NK-92 treated with Interleukin-12 subunit alpha and Interleukin-12 subunit beta, amount 100 ng/mL, for 24 hours (cell line): ENCODE measurements around the gene SIX3.

Experiments used
- DNase-seq: peaks from one replicate; lab custom pipeline; 2025; lab: John Stamatoyannopoulos, UW

The SIX3 gene

GRCh38 chr2:44931198-44931780 lies 10.2 kb upstream of the SIX3 start:
- DNase-seq: no peak

- no peak for DNase-seq
Observed at GRCh38 chr2:44932079-44932478, 9.4 kb upstream of the SIX3 start.

- DNase-seq: no peak
Observed at GRCh38 chr2:44932564-44933392, 8.7 kb upstream of the SIX3 start.

DNA sequence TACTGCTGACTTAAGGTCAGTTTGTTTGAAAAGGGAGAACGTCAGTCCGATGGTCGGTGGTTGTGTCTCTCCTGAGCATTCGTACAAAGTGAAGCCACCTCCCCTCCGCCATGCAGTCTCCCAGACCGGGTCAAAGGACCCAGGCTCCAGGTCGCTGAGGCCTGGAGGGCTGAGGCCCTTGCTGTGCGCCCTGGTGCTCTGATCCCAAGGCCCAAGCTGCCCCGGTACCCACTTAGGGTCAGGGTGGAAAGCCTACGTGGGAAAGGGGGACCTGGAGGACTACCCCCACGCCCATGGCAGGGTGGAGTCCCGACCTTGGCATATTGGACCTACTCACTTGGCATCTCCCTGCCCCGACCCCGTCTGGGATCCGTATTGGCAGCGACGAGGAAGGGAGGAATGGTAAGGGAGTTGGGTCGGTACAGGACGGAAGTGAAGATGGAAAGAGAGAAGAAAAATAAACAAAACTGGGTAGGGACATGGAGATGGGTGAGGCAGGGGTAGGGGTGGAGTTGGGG lies 8.0 kb upstream of the SIX3 start:
- DNase-seq: no peak

- no peak for DNase-seq
Observed at GRCh38 chr2:44934038-44934982, 7.2 kb upstream of the SIX3 start.

- DNase-seq: no peak
Observed at GRCh38 chr2:44934983-44935728, 6.3 kb upstream of the SIX3 start.

- no peak for DNase-seq
Observed at GRCh38 chr2:44935729-44936098, 5.8 kb upstream of the SIX3 start.

DNA sequence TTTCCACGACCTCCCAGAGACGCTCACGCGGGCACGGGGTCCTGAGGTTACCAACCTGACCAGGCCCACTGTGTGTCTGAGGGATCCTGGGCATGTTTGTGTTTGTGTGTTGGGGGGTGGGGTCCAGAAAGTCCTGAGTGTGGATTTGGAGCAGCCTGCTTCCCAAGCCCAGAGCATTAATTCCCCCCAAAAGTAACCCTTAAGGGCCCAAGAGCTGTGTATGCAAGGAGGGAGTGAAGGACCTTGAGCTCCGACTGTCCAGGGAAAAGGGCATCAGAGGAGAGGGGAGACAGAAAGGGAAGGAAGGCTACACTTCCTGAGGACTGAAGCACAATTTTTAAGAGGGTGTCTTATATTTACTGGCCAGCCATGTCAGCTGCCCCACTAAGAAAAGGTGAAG lies 5.2 kb upstream of the SIX3 start:
- DNase-seq: no peak

DNA sequence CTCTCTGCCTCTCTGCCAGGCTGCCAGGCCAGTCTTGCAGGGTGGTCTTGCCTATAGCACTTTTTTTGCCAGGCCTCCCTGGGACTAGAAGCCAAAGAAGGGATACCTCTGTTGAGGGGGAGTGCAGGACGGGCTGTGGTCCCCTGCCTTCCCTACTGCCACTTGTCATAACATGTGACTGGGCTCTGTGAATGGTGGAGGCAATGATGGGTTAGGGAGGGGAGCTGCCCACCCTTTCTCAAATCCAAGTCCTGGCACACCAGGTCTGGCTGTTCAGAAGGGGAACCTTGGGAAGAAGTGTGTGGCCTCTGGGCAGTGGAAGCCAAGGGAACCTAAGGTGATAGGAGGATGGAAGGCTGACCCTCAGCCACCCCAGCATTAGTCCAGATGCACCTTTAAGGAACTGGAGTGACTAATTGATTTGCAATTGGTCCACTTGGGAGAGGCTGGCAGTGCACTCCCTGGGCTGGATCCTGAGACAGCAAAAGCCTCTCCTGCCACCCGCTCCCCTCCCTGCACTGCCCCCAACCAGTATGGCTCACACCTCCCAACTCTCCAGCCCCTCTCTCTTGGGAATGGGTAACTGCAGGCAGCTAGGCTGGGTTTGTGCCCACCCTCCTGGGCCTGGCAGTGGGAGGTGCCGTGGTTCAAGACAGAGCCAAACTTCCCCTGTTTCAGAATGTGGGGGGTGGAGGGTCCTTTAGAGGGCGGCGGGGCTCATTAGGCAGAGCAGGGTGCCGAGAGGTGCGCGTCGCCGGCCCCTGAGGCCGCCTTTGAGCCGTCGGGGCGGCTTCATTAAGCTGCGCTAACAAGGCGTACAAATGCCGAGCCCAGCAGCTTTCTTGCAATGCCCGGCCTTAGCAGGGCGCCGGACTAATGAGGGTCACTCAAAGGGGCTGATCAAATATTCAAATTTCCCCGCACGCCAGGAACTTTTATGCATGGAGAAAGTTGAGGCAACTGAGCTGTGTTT lies 4.5 kb upstream of the SIX3 start:
- no peak for DNase-seq

DNA sequence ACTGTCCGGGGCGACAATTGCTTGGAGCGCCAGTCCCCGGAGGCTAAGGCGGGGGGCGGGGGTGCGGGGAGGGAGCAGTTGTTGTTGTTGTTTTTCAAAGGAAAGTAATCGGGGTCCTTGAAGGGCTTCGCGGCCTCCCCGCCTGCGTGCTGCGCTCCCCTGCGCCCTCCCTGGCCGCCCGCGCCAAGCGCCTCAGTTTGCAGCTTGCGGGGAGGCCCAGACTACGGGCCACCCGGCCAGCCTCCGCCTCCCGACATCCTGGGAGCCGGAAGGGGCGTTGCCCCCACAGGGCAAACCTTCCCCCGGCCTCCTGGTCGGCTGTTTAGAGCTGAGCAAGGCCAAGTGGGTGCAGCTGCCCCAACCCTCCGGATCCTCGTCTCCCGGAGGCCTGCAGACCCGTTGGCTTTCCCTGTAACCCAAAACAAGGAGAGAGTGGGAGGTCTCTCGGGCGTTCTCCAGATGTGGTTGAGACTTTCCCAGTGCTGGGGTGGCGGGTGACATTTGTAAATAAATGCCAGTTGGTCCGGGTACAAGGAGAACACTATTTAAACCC lies 3.7 kb upstream of the SIX3 start:
- no peak for DNase-seq

DNA sequence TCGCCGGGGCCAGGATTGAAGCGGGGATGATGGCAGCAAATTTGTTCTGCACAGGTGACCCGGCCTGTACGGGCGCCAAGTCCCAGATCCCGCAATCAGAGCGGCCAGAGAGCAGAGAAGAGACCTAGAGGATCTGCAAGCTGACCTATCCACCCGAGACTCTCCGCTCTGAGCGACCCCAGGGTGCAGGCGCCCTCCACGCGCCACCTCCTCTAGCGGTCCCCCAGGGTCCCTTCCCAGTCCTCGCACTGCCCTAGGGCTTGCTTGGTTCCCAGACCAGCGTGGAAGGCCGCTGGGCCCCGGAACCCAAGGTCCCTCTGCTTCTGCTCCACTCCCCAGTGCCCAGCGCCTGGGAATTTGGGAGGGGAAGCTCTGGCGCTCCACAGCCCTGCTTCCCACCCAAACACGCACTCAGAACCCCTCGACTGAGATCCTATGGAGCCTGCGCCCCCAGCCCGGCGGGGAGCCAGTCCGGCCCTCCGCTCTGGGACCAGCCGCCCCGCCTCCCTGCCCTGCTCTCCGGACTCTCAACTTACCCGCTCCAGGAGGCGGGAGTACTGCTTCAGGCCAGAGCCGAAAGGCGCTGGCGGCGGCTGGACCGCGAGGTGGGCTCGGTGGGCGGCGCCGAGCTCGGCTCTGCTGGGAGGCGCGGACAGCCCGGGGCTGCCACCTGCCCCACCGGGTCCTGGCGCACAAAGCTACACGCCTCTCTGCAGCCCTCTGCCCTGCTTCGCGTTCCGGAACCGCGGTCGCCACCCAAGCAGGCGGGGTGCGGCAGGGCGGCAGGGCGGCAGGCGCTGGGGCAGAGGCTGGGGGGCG lies 3.0 kb upstream of the SIX3 start:
- DNase-seq: no peak

DNA sequence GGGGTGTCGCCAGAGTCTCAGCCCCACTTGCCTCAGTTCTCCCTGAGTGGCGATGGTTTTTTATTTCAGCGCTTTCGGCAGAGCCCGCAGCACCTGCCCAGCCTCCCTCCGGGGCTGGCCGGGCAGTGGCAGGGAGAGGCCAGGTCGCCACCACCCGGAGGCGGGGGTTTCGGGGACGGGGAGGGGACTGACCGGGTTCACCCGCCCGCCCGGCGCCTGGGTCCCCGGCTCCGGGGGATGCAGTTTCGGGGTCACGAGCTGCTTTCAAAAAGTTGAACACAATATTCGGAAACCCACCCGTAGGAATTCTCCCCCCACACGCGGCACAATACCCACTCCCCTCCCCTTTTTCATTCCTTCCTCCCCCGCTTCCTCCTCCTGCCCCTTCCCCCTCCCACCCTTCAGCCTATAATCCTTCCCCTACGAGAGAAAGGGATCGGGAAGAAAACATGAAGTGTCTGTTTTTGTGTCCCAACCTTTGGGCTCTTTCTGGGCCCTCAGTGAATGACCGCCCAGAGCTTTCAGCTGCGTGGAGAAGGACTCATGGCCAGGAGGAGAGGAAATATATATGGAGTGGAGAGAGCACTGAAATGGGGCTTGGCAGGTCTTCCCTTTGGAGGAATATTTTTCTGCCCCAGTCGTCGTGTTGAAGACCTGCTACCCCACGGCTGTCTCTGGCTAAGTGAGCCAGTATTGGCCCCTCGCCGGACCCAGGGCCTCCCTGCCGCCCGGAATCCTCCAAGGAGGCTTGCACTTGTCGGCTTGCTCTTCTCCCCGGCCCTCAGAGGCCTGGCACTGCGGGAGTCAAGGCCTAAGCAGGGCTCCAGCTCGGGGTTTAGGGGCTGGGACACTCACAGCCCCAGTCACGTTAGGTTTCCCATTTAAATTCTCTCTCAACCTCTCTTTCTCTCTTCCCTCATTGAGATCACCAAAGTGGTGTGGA lies 2.1 kb upstream of the SIX3 start:
- DNase-seq: no peak

GRCh38 chr2:44940049-44940494 lies 1.4 kb upstream of the SIX3 start:
- DNase-seq: no peak

DNA sequence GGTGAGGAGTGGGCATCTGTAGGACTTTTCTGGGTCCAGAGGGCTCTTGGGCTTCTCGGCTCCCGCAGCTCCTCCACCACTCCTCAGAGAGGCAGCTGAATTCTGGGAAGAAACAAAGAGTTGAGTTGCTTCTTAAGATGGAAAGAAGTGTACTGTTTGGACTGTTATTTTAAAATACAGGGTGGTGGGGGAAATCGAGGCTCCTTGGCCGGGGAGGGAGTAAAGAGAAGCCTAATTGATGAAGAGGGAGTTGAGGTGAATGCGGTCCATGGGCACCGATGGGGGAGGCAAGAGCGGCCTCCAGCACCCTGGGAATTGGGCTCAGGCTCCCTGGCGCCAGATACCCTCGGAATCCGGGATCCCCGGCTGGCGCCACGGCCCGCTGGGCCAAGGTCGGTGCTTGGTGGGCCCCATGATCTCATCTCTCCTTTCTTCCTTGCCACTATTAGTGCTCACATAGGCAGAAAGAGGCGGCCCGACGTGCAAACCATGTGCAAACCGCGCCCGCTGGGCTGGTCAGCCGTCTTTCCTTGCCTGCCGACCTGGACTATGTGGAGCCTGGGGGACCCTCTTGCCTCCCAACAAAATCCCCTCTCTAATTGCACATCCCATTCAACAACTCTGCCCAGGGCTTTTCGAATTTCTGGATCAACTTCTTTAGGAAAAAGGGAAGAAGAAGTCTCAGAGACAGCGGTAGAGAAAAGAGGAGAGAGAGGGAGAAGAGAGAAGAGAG lies 604 bp upstream of the SIX3 start:
- no peak for DNase-seq

DNA sequence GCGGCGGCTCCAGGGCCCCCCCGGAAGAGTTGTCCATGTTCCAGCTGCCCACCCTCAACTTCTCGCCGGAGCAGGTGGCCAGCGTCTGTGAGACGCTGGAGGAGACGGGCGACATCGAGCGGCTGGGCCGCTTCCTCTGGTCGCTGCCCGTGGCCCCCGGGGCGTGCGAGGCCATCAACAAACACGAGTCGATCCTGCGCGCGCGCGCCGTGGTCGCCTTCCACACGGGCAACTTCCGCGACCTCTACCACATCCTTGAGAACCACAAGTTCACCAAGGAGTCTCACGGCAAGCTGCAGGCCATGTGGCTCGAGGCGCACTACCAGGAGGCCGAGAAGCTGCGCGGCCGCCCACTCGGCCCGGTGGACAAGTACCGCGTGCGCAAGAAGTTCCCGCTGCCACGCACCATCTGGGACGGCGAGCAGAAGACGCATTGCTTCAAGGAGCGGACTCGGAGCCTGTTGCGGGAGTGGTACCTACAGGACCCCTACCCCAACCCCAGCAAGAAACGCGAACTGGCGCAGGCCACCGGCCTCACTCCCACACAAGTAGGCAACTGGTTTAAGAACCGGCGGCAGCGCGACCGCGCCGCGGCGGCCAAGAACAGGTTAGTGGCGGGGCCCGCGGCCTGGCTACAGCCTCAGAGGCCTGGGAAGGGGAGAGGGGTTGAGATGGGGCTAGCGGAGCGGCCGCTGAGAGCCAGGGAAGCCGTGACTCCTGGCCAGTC lies 965 bp downstream of the SIX3 start:
- DNase-seq: no peak

- no peak for DNase-seq
Observed at GRCh38 chr2:44943031-44943692, 1.7 kb downstream of the SIX3 start.
